HT1080 (cell line): Measurements from ENCODE around the gene KIF6. TPM values are rescaled to one million over a fixed set of nuclear protein-coding genes. Genes with fewer than 3 reads are reported as not detected.

Experiments
- DNase-seq: peaks from one replicate; pipeline ENCODE4 v3.0.0-alpha.2; 2015; ENCODE audit warnings: low read depth
- total RNA-seq: library from RNA; depleted of rRNA; stranded (reverse); fragments of >200 nt; shearing (Covaris generic); gene quantifications from 2 replicates; pipeline ENCODE4 v1.2.3, GENCODE V29; 2014

Gene KIF6
- total RNA-seq, 1 experiment from 2014 or later = 2.9 TPM

- no peak for DNase-seq
These were observed 303.6 kb downstream of the KIF6 start for GRCh38 chr6:39421383-39422225.

GRCh38 chr6:39420300-39421265, 304.6 kb downstream of the KIF6 start:
- no peak for DNase-seq

GRCh38 chr6:39419607-39420006, 305.6 kb downstream of the KIF6 start:
- DNase-seq = no peak

GRCh38 chr6:39417440-39417839, 307.8 kb downstream of the KIF6 start:
- no peak for DNase-seq

GRCh38 chr6:39416728-39417127, 308.5 kb downstream of the KIF6 start:
- DNase-seq = peak; percentile 94

- DNase-seq = peak; percentile 25
These were observed 309.2 kb downstream of the KIF6 start for GRCh38 chr6:39416026-39416425.

- no peak for DNase-seq
These were observed 309.7 kb downstream of the KIF6 start for GRCh38 chr6:39415482-39415881.

GRCh38 chr6:39411465-39411864, 313.7 kb downstream of the KIF6 start:
- peak; percentile 83 for DNase-seq

GRCh38 chr6:39411001-39411400, 314.2 kb downstream of the KIF6 start:
- no peak for DNase-seq

GRCh38 chr6:39409889-39410288, 315.3 kb downstream of the KIF6 start:
- no peak for DNase-seq

- no peak for DNase-seq
These were observed 317.7 kb downstream of the KIF6 start for GRCh38 chr6:39407446-39407993.

GRCh38 chr6:39404312-39404711, 320.9 kb downstream of the KIF6 start:
- DNase-seq = no peak

GRCh38 chr6:39403304-39403703, 321.9 kb downstream of the KIF6 start:
- no peak for DNase-seq

GRCh38 chr6:39402239-39402751, 322.9 kb downstream of the KIF6 start:
- no peak for DNase-seq

- DNase-seq = no peak
These were observed 323.8 kb downstream of the KIF6 start for GRCh38 chr6:39401376-39401775.

- no peak for DNase-seq
These were observed 325.2 kb downstream of the KIF6 start for GRCh38 chr6:39400026-39400425.

GRCh38 chr6:39396854-39397253, 328.4 kb downstream of the KIF6 start:
- DNase-seq = no peak

GRCh38 chr6:39393075-39393474, 332.1 kb downstream of the KIF6 start:
- no peak for DNase-seq

- DNase-seq = no peak
These were observed 334.0 kb downstream of the KIF6 start for GRCh38 chr6:39391182-39391581.

GRCh38 chr6:39389484-39389767, 335.8 kb downstream of the KIF6 start:
- DNase-seq = peak; percentile 11

GRCh38 chr6:39388606-39389483, 336.4 kb downstream of the KIF6 start:
- DNase-seq = no peak
